HPDE6-E6E7 (cell line): ENCODE data around the gene FTCD.

ENCODE experiments used
- DNase-seq: peaks from one replicate; pipeline ENCODE4 v3.0.0; 2011; ENCODE audit warnings: missing footprints; ENCODE audit errors: extremely low spot score

FTCD gene

GRCh38 chr21:46093668-46094400, 61.5 kb downstream of the FTCD start:
- DNase-seq, result no peak

GRCh38 chr21:46092811-46093667, 62.3 kb downstream of the FTCD start:
- no peak for DNase-seq

- no peak for DNase-seq
Observed at GRCh38 chr21:46092026-46092764, 63.2 kb downstream of the FTCD start.

GRCh38 chr21:46091631-46092025, 63.8 kb downstream of the FTCD start:
- DNase-seq, result no peak

GRCh38 chr21:46091118-46091517, 64.3 kb downstream of the FTCD start:
- no peak for DNase-seq

- DNase-seq, result no peak
Observed at GRCh38 chr21:46089285-46089684, 66.1 kb downstream of the FTCD start.

GRCh38 chr21:46088189-46088588, 67.2 kb downstream of the FTCD start:
- no peak for DNase-seq

- DNase-seq, result no peak
Observed at GRCh38 chr21:46087641-46088040, 67.7 kb downstream of the FTCD start.
